KG1 (cell line): ENCODE measurements around the gene PTPRK.

ENCODE experiments used
- DNase-seq: peaks from one replicate; lab custom pipeline; 2025; lab: John Stamatoyannopoulos, UW

Gene PTPRK

GRCh38 chr6:128244751-128245405, 275.5 kb downstream of the PTPRK start:
- no peak for DNase-seq

GRCh38 chr6:128242765-128243403, 277.5 kb downstream of the PTPRK start:
- no peak for DNase-seq

GRCh38 chr6:128241216-128241615, 279.2 kb downstream of the PTPRK start:
- DNase-seq = no peak

- DNase-seq = peak; percentile 25
Measured at GRCh38 chr6:128240024-128240428, 280.4 kb downstream of the PTPRK start.

GRCh38 chr6:128239146-128239545, 281.3 kb downstream of the PTPRK start:
- DNase-seq = no peak

- DNase-seq = no peak
Measured at GRCh38 chr6:128238225-128238624, 282.2 kb downstream of the PTPRK start.

- no peak for DNase-seq
Measured at GRCh38 chr6:128235556-128235955, 284.8 kb downstream of the PTPRK start.

GRCh38 chr6:128233531-128233930, 286.9 kb downstream of the PTPRK start:
- DNase-seq = no peak

GRCh38 chr6:128230267-128230989, 290.0 kb downstream of the PTPRK start:
- no peak for DNase-seq

GRCh38 chr6:128225612-128226011, 294.8 kb downstream of the PTPRK start:
- no peak for DNase-seq

- DNase-seq = no peak
Measured at GRCh38 chr6:128216917-128217316, 303.5 kb downstream of the PTPRK start.

GRCh38 chr6:128209771-128210170, 310.6 kb downstream of the PTPRK start:
- no peak for DNase-seq

- no peak for DNase-seq
Measured at GRCh38 chr6:128208851-128209580, 311.4 kb downstream of the PTPRK start.

- no peak for DNase-seq
Measured at GRCh38 chr6:128208078-128208477, 312.3 kb downstream of the PTPRK start.

- no peak for DNase-seq
Measured at GRCh38 chr6:128206610-128207426, 313.6 kb downstream of the PTPRK start.

- no peak for DNase-seq
Measured at GRCh38 chr6:128204616-128205015, 315.8 kb downstream of the PTPRK start.

- no peak for DNase-seq
Measured at GRCh38 chr6:128202169-128202765, 318.1 kb downstream of the PTPRK start.

- no peak for DNase-seq
Measured at GRCh38 chr6:128200789-128201188, 319.6 kb downstream of the PTPRK start.

GRCh38 chr6:128199461-128199860, 320.9 kb downstream of the PTPRK start:
- DNase-seq = no peak

GRCh38 chr6:128192972-128193371, 327.4 kb downstream of the PTPRK start:
- DNase-seq = no peak

- DNase-seq = no peak
Measured at GRCh38 chr6:128188678-128189077, 331.7 kb downstream of the PTPRK start.
